ENCODE results near the gene CRELD2.

Gene CRELD2

DNA sequence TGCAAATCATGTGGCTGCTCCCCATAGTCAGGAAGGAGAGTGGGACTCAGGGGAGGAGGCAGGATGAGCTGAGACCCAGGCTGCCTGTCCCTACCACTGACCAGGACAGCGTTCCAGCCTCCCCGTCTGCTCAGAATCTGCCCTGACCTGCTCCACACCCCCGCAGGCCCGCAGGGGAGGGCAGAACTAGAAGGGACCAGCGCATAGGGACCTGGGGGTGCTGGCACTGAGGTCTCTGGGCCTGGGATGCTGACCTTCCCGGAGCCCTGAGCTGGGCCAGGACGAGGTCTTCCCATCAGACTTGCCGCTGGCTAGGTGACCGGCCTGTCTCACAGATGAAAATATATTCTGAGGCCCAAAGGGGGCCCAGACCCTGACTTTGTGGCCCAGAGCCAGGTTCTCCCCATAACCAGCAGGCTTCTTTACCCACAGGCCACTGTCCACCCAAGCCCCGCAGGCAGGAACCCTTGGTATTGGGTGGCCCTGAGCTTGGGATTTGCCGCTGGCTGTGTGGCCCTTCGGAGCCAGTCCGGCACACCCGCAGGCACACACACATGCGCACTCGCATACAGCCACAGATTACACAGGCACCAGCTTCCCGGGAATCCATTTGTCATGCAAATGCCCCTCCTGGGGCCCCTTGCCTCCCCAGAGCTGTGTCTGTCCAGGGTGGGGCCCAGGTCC is 28.3 kb downstream of the CRELD2 start:
- no peak for DNase-seq (ENCODE audit: low read depth)

DNA sequence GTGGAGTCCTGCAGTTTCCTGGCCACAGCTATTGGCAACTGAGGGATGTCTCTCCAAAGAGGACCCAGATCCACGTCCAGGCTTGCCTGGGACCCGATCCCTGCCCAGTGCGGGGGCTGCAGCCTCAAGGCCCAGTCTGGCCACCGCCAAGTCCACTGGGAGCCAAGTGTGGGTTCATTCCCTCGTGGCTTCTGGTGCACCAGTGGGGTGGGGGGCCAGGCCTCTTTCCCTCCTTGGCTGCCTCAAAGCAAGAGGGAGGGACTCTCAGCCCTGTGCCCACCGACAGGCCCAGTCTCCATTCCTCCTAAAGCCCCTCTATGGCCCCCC is 28.8 kb downstream of the CRELD2 start:
- DNase-seq (ENCODE audit: low read depth) = no peak

DNA sequence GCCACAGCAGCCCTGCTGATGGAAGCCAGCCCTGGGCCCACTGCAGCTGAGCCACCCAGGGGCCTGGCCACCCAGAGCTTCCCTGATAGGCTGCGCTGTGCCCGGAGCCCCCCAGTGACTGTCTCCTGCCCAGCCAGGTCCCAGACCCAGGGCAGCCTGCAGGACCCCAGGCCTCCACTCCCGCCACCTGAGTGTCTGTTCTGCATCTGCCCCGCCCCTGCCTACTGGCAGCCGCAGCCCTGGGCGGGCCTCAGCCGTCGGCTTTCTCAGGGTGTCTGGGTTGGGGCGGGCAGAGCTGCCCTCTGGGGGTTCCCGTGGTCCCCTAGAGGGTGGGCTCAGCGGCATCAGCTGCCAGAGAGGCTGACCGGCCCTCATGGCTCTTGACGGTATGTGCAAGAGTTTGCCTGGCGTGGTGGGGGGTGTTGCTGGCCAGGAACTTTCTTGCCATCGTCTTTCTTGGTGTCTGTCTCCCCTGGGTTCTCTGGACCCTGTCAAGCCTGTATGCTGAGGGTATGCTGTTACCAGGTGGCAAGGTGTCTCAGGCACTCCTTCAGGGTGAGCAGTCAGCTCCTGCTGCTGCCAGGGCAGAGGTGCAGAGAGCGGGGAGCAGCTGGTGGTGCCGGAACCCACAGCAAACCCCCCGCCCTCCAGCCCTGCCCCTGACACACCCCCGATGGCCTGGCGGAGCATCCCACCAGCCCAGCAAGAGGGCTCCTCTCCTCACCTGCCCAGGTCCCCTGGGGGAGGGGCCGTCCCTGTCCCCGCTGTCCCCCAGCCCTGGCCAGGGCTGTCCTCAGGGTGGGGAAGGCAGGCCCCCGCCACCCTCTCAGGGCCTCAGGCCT is 29.9 kb downstream of the CRELD2 start:
- DNase-seq (ENCODE audit: low read depth) = no peak

DNA sequence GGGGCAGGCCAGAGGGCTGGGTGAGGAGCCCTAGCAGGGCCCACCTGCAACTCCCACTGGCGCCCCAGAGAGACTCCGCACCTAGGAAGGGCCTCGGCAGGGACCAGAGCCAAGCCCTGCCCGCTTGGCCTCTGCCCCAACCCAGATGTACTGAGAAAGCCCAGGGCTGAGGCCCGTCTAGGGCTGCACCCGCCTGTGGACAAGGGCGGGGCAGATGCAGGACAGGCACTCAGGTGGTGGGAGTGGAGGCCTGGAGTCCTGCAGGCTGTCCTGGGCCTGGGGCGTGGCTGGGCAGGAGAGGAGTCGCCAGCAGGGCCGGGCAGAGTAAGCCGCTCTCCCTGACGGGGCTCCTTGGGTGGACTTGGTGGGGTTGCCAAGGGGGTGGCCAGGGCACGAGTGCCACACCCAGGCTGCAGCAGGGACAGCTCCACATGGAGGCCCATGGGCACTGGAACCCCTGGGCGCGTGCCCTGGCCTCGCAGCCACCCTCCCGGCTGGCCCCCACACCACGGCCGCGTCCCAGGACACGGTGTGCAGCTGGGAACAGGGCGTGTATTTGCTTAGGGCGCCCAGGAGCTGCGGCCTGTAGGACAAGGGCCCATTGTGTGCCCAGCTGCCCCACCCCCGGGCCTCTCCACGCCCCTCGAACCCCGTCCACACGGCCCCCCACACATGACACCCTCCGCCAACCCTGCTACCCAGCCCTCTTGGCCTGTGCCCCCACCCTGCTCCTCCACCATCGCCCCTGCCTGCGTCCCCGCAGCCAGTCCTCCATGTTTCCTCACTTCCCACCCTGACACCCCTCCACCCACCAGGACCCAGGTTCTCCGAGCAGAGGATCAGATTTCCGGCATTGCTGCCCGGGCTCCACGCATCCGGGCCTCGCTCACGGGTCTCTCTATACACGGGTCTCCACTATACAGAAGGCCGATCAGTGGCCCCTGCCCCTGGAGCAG is 30.8 kb downstream of the CRELD2 start:
- DNase-seq (ENCODE audit: low read depth) = no peak

DNA sequence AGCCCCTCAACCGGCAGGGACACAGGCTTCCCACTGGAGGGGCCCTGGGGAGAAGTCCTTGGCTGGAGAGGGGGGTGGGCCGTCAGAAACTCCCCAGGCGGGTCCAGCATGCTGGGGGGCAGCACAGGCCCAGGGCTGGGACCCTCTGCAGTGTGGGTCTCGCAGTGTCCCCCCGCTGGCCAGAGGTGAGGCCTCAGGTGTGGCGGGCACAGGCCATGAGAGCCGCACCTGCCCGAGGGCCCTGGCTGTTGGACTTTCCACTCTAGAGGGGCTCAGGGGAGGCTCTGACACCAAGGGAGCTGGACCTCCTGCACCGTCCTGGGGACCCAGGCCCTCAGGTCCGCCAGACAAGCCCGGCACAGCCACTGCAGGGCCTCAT is 31.5 kb downstream of the CRELD2 start:
- no peak for DNase-seq (ENCODE audit: low read depth)

DNA sequence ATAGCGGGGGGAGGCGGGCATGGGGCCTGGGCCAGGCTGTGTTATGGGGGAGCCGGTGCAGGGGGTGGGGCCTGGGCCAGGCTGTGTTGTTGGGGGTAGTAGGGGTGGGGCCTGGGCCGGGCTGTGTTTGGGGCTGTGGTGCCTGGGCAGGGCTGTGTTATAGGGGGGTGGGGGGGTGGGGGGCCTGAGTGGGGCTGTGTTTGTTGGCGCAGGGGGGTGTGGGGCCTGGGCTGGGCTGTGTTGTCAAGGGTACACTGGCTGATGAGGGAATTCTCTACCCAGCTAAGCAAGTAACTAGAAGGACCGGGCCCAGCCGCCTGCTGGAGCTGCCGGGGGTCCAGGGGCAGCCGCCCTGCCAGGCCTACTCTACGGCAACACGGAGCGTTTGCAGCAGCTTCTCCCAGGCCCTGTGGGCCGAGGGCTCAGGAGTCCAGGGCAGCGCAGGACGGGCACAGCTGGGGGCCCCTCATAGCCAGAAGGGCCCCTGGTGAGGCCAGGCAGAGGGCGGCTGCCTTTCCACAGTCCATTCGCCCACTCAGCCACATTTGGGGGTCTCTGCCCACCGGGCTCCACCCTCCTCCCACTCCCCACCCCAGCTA is 32.1 kb downstream of the CRELD2 start:
- no peak for DNase-seq (ENCODE audit: low read depth)

DNA sequence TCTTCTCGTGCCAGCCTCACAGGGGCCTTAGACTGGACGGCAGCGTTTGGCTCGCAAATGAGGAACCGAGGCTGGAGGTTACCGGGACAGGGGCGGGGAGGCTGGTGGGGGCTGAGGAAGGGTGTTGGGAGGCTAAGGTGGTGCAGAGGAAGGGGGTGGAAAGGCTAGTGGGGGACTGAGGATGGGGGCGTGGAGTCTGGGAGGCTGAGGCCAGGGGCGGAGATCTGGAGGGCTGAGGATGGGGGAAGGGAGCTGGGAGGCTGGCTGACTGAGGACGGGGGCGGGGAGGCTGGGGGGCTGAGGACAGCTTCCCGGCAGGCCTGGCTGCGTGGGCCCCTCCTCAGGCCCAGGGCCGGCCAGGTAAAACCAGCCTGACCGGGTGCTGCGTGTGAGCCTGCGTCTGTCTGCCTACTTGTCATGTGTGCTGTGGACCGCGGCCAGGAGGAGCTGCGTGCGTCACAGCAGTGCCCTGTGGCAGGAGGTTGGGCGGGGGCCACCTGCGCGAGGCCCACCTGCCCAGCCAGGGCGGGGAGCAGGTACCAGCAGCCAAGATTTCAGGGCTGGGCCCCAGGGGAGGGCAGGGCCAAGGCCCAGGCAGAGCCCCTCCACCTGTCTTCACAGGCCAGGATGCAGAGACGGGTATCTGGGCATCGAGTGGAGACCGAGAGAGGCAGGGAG is 32.7 kb downstream of the CRELD2 start:
- DNase-seq (ENCODE audit: low read depth) = no peak

DNA sequence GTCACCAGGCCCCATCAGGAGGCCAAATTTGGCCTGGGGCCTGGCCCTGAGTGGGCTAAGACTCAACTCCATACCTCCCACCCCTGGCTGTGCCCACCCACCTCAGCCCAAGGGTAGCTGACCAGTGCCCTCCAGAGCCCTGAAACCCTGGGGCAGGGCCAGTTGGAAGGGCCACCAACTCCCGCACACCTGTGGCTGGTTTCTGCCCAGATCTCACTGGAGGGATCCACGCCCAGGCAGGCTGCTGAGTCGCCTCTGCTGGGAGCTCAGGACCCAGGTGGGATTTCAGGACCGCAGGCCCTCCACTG is 33.2 kb downstream of the CRELD2 start:
- DNase-seq (ENCODE audit: low read depth) = no peak

DNA sequence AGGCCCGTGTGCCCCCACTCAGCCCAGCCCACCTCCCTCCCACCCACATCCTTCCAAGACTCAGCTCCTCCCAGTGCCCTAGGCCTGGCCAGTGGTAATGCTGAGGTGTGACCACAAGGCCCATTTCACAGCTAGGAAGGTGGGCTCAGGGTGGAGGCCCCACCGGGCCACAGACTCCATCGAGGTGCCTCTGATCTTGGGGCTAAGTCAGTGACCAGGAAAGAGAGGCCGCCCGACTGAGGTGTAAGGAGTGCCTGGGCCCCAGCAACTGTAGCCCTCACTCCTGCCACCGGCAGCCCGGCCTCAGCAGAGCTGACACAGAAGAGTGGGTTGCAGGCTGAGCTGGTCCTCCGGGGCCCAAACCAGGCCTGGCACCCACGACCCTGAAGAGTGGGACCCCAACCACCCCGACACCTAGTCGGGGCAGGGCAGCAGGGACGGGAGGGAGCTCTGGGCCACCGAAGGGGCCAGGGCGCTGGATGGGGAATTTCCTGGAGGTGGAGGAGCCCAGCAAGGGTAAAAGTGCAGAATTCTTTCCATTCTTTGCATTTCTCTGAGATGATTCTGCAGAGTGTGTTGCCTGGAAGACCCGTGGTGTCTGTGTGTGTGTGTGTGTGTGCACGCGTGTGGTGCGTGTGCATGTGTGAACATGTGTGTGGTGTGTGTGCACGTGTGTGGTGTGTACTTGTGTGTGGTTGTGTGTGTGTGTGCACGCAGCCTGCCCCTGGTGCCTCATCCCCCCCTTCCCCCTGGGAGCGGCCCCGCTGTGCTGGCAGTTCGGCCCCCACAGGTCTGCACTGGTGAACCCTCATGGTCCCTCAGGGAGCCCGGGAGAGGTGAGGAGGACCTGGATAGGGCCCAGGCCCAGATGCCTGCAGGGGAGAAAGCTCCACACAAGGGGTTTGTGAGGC is 33.8 kb downstream of the CRELD2 start:
- DNase-seq (ENCODE audit: low read depth) = no peak

DNA sequence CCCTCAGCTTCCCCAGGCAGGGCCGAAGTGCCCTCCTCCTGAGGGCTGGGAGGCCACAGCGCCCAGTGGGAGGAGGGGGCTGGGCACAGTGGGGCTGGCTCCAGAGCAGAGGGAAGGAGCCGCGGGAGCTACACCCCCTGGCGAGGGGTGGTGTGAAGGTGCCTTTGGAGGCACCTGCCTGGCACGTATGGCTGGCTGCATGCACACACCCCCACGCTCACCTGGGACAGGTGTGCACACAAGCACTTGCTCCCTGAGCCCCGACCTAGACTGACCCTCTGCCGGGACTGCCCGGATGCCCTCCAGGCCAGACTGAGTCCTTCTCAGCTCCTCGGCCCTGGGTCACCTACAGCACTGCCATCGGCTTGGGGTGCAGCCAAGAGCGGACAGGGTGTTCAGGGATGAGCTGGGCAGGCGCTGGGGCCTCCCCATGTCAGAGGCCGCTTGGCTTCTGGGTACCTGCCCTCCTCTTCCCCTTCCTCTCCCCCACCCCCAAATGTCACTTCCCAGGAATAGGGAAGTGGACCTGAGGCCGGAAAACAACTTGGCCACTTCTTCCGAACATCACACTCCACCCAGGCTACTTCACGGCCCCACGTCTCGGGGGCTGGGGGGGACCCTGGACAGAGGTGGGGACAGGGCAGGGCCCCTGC is 34.7 kb downstream of the CRELD2 start:
- DNase-seq (ENCODE audit: low read depth) = no peak

DNA sequence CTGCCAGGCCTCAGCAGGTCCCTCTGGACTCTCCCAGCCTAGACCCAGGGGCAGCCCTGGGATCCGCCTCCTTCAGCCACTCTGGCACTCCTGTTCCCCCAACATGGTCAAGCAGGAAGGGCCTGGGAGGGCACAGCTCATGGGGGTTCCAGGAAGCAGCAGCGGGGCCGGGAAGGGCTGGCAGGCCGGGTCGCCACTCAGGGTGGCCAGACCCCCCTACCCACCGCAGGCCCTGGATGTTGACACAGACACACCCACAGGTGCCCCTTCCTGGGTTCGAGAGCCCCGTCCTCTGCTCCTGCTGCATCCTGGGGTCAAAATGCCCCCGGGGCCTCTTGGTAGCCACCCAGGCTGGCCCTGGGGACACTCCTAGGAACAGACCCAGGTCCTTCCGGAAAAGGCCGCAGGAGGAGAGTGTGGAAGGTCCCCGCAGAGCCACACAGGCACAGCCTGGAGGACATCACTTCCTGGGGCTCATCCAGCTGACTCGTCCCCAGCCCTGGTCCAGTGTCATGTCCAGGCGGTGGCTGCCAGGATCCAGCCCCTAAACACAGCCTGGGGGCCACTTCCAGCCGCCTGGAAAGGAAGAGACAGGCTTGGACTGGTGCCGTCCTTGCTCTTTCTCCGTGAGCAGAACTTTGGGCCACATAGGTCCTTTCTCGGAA is 35.4 kb downstream of the CRELD2 start:
- DNase-seq (ENCODE audit: low read depth) = no peak

DNA sequence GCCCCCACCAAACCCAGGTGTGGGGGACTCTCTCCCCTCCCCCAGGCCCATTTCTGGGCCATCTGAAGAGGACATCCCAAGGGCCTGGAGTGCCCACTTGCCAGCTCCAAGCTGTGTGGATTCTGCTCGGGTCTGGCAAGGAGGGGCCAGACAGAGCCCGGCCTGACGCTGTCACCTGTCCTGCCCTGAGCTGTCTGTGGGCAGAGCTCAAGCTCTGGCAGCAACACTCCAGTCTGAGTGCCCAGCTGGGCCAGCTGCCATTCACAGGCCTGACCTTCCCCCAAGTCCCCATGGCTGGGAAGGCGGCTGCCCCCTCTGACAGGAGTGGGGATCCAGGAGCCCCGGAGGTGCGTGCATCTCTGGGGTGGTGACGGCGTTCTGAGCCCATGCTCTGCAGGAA is 35.9 kb downstream of the CRELD2 start:
- DNase-seq (ENCODE audit: low read depth) = no peak

DNA sequence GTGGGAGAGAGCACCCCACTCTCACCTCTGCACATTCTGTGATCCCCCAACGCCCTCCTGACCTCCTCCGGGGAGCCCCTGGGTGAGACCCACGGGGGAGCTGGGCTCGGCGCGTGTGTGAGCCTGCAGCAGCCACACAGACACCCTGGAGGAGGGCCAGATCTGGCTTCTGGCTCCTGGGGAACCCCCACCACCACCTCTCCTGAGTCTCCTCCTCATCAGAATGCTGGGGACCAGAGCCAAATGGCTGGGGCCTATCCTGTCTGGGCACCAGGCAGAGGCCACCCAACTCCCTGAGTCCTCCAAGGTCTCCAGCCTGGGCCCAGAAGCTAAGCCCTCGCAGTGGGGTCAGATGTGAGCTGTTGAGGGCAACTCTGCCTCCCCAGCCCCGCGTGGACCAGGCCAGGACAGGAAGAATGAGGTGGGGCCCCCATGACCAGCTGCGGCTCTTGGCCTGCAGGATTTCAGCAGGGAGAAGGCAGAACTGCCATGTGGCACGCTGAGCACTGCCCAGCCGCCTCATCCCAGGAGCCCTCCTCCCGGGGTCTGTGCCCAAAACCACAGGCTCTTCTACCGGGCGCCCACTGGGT is 36.7 kb downstream of the CRELD2 start:
- DNase-seq (ENCODE audit: low read depth) = no peak

DNA sequence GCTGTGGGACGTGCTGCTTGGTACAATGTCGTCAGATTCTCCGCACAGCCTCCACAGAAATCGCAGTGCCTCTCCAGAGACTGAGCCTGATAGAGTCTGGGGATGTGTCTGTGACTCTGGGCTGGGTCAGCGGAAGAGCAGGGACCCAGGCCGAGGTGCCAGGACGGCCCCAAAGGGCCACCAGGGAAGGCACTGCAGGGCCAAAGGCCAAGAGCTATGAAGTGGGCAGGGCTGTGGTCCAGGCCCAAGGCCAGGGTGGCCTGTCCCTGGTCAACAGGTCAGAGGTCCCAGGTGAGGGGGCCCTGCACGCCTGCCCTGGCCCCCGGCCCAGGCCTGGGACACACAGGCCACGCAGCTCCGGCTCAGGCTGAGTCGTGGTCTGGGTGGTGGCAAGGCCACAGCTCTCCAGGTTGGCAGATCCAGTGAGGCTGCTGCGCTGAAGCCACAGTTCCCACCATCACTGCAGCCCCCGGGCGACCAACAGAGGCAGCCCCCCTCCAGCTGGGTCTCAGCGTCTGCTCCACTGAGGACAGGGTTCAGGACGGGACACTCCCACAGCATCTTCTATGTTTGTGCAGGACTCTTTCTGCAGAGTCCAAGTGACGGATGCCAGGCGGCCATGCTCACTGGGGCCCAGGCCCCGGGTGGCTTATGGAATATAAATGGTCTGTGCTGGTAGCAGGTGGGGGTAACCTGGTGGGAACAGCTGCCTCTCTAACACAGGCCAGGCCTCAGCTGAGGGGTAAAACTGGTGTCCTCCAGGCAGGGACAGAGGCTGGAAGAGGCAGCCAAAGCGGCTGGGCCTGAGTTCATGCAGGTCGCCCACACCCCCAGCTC is 37.4 kb downstream of the CRELD2 start:
- no peak for DNase-seq (ENCODE audit: low read depth)

DNA sequence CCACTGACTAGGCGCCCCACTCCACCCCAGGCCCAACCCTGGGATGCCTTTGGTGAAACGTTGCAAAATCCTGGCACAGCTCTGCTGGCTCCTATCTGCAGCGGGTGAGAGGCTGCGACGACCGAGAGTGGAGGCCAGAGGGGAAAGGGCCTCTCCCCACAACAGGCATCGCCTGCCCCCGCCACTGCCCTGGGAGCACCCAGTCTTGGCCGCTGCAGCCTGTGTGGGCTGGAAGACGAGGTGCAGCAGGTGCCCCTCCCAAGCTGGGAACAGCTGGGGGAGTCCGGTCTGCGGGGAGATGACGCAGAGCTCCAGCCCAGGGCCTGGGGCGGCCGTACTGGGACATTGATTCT is 38.0 kb downstream of the CRELD2 start:
- no peak for DNase-seq (ENCODE audit: low read depth)

DNA sequence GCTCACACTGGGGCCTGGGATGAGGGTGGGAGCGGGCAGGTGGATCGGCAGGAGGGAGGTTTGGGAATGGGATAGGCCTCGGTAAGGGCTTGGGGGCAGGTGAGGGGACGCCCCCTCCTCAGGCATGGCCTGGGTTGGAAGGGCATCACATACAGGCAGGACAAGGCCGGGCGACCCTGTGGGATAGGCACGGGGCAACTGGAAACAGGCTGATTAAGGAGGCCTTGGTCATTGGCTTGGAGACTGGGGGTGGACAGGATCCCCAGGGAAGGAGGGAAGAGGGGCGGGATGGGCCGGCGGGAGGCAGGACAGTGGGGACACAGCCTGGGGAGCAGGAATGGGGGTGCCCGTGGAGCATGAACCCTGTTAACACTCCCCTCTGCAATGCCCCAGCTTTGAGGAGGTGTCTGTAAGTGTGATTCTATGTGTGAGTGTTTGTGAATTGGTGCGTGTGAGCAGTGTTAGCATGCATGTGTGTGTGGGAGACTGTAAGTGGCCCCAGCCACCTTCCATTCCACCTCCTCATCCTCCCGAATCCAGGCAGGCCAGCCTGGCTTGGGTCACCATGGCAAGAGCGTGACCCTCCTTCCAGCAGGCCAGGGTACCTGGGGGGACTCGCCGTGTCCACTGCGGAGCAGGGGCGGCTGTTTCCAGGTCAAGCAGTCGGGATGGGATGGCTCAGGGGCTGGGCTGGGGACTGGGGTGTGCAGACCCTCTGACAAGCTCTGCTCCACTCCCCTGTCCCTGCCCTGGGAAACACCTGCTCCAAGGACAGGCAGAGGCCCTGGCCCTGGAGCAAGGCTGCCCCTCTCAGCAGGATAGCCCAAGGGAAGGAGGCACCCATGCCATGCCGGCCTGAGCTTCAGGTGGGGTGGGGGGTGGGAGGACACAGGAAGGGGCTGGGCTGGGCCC is 38.7 kb downstream of the CRELD2 start:
- no peak for DNase-seq (ENCODE audit: low read depth)

DNA sequence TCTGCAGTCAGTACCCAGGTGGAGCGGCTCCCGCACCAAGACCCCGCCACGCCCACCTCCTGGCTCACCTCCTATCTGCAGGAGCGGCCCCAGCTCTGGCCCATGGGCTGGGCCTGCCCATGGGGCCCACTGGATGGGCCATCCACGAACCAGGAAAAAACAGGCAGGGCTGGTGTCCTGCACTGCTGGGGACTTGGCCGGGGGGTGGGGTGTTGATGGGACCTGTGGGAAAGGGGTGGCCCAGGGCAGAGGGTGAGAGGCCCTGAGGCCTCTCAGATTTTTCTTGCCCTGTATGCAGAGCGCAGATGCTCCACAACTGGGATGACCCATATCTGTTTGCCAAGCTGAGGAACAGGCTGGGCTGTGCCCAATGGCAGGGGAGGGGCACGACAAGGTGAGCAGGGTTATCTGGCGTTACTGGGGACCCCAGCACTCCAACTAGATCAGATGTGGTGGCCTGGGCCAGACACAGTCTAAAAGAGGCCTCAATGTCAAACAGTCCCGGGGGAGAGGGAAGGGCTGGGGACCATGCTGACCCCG is 39.5 kb downstream of the CRELD2 start:
- DNase-seq (ENCODE audit: low read depth) = no peak
